HG02973 (cell line): ENCODE results near the gene FEN1.

Source experiments
- ATAC-seq: cut with Tn5 transposase; IDR thresholded peaks from one replicate; pipeline ENCODE4 v1.9.1; 2021; ENCODE audit warnings: moderate library complexity; ENCODE audit not compliant: unreplicated experiment

Gene FEN1

GRCh38 chr11:61756452-61757212, 36.1 kb upstream of the FEN1 start:
- ATAC-seq, result no peak

DNA sequence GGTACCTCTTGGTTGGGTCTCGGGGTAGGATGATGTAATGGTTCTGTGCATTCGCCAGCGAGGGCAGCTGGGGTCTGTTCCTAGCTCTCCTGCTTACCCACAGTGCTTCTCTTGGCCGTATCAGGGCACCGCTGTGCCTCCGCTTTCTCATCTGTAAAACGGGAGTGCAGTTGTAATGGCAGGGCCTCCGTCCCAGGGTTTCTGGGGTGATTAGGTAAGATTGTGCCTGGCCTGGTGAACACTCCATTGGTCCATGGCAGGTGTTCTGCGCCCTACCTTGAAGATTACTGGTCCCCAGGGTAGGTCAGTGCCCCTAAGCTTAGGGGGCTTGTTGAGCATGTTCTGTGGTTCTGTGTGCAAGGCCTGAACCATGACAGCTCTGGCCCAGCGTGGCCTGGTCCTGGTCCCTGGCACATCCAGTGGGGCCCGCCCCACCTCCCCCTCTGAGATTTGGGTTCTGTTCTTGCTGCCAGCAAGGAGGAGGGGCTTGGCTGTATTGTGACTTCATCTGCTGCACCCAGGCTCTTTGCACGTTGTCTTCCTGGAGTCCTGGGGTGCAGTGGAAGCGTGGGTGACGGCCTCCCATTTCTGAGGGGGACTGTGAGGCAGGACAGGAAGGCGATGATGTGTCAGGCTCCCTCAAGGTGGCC, 35.4 kb upstream of the FEN1 start:
- no peak for ATAC-seq

DNA sequence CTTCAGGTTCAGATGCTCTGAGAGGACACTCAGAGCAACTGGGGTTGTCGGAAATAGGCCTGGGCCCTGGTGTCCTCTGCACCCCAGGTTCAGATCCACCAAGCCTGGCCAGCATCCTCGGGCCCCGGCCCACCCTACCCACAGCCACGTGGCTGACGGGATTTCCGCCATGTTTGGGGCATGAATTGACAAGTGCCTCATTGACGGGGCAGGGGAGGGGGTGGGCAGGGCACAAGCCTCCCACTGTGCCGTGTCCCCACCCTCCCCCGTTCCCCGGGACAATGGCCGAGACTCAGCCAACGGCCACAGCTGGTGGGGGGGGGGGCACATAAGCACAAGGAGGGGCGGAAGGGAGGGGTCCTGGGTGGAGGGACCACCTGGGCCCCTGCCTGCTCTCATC, 31.8 kb upstream of the FEN1 start:
- ATAC-seq, result no peak

GRCh38 chr11:61761440-61762222, 31.1 kb upstream of the FEN1 start:
- no peak for ATAC-seq

- ATAC-seq, result no peak
Measured at GRCh38 chr11:61762223-61762615, 30.5 kb upstream of the FEN1 start.

DNA sequence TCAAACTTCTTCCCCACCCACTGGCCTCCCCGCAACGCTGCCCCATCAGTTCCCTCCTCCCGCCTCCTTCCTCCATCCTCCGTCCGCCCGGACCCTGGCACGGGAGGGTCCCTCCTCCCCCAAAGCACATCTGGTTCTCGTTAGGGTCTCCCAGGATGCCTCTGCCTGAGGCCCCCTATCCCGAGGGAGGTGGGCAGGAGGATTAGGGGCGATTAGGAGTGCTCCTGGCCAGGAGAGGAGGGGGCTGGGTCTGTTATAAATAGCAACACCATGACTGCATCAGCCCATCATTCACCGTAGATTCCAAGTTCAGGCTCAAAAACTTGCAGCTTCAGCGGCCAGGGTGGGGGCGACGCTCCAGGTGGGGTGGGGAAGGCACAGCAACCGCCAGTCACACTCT, 29.9 kb upstream of the FEN1 start:
- ATAC-seq, result no peak

- no peak for ATAC-seq
Measured at GRCh38 chr11:61763930-61764605, 28.6 kb upstream of the FEN1 start.

DNA sequence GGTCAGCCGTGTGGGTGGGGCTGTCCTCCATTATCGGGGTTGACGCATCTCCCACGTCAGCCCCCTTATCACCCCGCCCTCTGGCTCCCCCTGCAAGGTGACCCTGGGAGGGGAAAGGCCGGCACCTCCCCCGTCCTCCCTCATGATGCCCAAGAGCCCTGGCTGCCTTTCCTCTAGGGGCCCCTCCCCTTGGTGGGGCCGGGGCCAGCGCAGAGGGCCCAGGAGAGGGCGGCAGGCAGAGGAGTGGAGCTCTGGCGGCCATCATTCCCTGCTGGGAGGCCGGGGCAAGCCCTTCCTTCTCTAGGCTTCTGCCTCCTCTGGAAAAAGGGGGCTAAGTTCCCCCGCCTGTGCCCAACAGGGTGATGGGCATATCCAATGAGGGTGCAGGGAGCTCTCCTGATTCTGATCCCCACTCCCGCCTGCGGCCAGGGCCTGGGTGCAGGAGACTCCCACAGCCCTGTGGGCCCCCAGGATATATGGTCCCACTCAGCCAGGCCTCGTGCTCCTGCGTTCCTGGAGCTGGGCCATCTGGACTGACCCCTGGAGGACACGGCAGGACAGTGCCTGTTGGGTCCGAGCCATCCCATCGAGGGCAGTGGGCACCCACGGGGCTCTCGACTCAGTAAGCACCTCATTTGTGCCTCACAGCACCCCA, 28.0 kb upstream of the FEN1 start:
- no peak for ATAC-seq

DNA sequence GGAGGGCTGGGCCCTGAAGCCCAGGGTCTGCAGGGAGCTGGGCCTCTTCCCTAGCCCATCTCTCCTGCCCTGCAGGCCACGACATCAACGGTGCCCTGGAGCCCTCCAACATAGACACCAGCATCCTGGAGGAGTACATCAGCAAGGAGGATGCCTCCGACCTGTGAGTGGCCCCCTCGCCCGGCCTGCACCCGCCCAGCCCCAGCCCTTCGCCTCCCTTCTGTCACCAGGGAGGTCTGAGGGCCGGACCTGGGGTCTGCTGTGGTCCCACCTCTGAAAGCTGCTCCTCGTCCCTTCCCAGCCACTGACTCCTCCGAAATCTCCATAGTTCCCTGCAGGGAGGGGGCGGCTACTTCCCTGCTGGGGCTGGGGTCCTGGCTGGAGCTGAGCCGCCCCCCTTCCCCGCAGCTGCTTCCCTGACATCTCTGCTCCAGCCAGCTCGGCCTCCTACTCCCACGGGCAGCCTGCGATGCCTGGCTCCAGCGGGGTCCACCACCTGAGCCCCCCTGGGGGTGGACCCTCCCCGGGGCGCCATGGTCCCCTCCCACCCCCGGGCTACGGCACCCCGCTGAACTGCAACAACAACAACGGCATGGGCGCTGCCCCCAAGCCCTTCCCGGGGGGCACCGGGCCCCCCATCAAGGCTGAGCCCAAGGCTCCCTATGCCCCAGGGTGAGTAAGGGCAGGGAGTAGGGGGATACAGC, 27.0 kb upstream of the FEN1 start:
- ATAC-seq, result no peak

GRCh38 chr11:61766353-61766841, 26.3 kb upstream of the FEN1 start:
- ATAC-seq, result no peak

- no peak for ATAC-seq
Measured at GRCh38 chr11:61768376-61769076, 24.2 kb upstream of the FEN1 start.

DNA sequence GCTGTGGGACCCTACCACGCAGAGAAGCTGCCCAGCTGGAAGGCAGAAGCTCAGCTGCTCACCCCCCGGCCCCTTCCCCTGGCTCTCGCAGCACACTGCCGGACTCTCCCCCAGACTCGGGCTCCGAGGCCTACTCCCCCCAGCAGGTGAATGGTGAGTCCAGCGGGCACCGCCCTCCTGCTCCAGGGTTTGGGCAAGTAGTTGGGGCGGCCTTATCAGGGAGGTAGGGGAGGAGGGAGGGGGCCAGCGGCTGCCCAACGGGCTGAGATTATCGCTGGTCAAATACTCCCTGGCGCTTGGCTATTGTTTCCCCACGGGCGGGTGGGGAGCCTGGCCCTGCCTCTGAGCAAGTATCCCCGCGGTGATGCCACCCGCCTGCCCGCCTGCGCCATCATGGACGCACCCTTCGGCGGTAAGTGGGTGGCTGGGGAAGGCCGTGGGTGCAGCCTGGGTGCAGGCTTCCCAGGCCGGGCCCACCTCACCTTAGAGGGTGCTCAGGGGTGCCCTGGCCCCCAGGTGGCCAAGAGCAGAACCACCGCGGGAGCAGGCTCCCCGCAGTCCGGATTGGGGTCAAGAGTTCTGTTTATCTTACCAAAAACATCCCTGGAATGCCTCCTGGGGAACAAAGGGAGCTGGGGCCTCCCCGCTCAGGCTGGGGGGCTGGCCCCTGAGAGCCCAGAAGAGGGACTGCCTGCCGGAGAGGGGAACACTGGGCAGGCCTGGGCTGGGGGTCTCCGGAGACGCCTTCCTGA, 23.4 kb upstream of the FEN1 start:
- no peak for ATAC-seq

DNA sequence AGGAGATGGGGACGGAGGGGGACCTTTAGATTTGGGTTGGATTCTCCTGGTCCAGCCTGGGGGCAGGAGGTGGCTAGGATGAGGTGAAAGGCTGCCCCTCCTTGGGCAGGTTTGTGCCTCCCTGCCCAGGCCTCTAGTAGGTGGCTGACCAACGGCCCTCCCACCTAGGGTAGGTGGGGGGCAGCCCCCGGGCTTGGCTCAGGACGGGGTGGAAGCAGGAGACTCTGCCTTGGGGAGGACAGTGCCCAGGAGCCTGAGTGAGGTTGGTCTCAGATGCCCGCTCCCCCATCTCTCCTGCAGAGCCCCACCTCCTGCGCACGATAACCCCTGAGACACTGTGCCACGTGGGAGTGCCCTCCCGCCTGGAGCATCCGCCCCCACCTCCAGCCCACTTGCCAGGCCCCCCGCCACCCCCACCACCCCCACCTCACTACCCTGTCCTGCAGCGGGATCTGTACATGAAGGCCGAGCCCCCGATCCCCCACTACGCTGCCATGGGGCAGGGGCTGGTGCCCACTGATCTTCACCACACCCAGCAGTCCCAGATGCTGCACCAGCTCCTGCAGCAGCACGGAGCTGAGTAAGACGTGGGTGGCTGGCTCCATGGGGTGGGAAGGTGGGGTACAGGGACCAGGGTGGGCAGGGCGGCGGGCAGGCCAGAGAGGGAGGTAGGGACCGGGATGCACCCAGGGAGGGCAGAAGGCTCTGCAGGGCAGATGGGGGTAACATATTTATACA, 22.6 kb upstream of the FEN1 start:
- no peak for ATAC-seq

GRCh38 chr11:61771195-61771894, 21.4 kb upstream of the FEN1 start:
- ATAC-seq, result no peak

GRCh38 chr11:61771985-61772455, 20.7 kb upstream of the FEN1 start:
- ATAC-seq, result no peak

- no peak for ATAC-seq
Measured at GRCh38 chr11:61773356-61773755, 19.4 kb upstream of the FEN1 start.

DNA sequence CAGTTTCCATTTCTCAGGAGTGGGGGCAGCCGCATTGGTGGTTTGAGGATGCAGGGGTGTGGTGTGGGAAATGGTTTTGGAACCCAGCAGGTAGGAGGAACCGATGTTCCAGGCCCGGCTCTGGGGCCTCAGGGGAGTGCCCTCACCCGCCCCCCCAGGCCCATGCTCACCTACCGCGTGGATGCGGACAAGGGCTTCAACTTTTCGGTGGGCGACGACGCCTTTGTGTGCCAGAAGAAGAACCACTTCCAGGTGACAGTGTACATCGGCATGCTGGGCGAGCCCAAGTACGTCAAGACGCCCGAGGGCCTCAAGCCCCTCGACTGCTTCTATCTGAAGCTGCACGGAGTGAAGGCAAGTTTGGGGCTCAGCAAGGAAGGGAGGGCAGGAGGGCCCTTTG, 18.9 kb upstream of the FEN1 start:
- no peak for ATAC-seq
